HG03575 (cell line): ENCODE measurements around the gene CEND1.

Source experiments
- ATAC-seq: cut with Tn5 transposase; IDR thresholded peaks from one replicate; pipeline ENCODE4 v1.9.1; 2021; ENCODE audit not compliant: unreplicated experiment, insufficient number of reproducible peaks, low FRiP score; ENCODE audit errors: extremely low read depth

The CEND1 gene

DNA sequence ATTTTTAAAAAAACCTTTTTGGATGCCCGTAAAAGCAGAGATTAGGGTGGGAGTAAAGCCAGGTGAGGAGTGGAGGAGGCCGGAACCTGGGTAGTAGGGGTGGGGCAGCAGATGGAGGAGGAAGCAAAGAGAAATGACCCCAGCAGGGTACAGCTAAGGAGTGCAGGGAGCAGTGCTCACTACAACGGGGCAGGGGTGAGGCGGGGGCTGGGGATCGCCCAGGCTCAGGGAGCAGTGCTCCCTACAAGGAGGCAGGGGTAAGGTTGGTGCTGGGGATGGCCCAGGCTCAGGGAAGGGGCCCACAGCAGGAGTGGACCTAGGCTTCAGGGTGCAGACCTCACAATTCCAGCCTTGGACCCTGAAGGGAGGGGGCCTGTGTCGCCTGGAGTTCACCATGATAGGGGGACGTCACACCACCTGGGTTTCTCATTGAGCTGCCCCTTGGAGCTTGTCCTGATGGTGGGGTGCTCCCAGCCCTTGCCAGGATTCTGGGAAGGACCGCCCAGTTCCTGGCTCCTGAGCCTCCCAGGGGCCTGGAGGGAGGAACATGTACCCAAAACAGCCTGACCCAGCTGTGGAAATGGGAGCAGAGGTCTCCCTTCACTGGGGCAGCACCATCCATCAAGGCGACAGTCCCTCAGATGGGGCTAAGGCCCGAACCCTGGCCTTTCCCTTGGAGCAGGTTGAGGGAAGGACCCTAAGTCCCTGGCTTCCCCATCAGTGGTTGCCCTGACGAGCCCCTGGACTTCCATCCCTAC, 26.0 kb upstream of the CEND1 start:
- ATAC-seq: no peak

DNA sequence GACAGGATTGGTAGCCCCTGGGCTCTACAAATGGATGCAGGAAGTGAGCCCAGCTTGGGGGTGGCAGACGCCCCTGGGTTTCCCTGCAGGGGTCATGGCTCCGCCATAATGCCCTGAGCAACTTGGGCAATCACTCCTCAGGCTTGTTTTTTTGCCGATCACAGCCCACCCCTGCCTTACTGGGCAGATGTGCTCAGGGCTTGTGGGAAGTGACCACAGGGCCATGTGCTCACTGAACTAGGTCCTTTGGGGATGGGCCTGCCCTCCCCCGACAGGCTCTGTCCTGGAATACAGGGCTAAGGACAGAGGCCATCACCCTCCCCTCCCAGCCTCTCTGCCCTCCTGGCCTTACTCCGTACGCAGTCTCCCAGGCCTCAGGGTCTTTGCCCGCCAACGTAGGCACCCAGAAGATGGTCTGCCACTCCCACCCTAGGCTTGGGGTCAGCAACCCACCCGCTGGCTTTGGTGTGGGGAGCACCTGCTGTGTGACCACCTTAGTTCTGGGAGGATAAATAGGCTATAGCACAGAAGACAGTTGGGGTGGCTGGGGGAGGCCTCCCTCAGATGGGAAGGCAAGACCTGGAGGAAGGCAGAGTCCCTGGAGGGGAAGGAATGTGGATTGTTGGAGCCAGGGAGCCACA, 23.7 kb upstream of the CEND1 start:
- no peak for ATAC-seq

DNA sequence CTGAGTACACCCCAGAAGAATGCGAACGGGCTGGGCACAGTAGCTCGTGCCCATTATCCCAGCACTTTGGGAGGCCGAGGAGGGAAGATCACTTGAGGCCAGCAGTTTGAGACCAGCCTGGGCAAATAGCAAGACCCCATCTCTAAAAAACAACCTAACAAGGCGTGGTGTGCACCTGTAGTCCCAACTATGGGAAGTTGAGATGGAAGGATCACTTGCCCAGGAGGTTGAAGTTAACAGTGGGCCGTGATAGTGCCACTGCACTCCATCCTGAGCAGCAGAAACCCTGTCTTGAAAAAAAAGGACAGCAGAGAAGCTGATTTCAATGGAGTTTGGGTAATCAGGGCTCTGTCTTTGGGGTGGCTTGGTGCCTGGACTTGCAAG, 23.2 kb upstream of the CEND1 start:
- ATAC-seq: no peak

DNA sequence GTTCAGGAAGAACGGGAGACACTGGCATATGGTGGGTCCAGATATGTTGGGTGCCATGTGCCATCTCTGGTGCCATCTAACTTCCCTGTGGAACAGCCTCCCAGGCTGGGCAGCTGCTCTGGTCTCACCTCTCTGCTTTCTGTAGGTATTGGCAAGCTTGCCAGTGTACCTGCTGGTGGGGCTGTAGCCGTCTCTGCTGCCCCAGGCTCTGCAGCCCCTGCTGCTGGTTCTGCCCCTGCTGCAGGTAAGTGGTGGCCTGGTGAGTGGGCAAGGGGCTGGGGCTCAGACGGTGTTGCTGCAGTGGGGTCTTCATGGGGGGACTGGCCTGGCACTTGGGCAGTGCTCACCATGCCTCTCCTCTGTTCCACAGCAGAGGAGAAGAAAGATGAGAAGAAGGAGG, 22.5 kb upstream of the CEND1 start:
- no peak for ATAC-seq

DNA sequence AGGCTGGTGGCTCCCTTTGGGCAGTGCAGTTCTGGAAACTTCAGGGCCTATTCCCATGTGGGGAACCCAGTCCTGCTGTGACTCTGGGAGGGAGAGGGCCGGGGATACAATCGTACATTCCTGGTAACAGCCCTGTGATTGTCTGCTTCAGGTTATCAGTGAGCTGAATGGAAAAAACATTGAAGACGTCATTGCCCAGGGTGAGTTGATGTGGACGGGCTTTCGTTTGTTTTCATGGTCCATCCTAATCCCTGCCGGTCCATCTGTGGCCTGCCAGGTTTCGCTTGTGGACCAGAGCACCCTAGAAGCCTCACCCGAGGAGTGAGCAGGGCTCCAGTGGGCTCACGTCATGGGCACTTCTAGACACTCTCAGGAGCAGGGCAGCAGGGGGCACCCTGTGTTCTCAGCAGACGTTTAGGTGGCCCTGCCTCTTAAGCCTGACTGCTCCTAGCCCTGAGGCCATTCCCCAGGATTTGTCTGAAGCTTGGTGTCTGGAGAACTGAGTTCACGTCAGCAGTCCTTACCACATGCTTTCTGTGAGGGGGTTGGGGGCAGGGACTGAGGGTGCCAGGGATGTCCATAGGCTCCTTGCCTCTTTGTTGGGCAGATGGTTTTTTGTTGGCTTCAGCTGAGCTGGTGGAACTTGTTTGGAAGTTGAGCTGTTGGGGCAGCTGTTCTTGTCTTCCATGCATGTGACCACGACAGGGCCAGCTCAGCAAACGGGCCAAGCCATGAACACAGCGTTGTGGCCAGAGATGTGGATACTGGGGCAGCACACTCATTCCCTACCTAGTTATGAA, 21.8 kb upstream of the CEND1 start:
- no peak for ATAC-seq

DNA sequence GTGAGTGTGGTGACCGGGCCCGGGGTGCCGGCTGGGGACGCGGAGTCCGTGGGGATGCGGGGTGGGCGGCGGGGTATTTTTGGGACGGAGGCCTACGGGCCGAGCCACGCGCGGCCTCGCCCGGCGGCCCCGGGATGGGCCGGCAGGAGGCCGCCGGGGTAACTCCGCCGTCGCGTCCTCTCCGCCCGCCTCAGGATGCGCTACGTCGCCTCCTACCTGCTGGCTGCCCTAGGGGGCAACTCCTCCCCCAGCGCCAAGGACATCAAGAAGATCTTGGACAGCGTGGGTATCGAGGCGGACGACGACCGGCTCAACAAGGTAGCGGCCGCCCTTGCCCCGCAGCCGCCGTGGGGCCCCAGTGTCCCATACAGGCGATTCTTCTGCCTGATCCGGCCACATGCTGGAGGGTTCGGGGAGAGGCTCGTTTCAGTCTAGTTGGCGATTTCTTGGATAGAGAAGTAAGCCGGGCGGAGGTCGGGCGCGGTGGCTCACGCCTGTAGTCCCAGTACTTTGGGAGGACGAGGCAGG, 20.2 kb upstream of the CEND1 start:
- no peak for ATAC-seq

DNA sequence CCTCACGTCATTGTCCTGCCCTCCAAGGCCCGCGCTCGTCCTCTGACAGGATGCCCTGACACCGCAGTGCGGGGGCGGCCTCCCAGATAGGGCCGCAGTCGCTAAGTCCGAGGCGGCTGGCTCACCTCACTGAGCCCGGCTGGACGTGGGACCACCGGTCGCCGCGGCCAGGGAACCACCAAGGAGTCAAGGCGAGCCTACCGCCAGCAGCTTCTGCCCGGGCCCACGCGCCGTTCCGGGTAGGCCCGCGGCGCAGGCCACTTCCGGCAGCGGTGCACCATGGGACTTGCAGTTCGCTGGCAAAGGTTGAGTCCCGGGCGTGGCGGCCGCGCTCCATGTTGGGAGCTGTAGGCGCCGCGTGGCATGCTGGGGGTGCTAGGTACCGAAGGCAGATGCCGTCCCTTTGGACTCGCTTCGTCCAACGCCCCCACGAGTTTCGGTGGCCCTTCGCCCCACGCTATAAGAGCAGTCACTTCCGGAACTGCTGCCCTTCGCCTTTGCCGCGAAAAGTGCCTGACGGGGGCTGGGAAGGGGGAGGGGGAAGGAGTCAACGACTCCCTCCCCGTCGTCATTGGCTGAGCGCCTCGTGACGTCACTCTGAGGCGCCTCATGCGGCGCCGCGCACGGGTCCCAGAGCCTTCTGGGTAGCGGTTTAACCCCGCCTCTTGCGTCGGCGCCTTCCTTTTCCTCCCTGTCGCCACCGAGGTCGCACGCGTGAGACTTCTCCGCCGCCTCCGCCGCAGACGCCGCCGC, 19.6 kb upstream of the CEND1 start, which contains the start of gene RPLP2:
TSS of gene RPLP2 (plus strand) at position 681 of the 753 bp plus-strand sequence. CDS start 268 bp downstream, outside the sequence.
- peak; percentile 38 for ATAC-seq

DNA sequence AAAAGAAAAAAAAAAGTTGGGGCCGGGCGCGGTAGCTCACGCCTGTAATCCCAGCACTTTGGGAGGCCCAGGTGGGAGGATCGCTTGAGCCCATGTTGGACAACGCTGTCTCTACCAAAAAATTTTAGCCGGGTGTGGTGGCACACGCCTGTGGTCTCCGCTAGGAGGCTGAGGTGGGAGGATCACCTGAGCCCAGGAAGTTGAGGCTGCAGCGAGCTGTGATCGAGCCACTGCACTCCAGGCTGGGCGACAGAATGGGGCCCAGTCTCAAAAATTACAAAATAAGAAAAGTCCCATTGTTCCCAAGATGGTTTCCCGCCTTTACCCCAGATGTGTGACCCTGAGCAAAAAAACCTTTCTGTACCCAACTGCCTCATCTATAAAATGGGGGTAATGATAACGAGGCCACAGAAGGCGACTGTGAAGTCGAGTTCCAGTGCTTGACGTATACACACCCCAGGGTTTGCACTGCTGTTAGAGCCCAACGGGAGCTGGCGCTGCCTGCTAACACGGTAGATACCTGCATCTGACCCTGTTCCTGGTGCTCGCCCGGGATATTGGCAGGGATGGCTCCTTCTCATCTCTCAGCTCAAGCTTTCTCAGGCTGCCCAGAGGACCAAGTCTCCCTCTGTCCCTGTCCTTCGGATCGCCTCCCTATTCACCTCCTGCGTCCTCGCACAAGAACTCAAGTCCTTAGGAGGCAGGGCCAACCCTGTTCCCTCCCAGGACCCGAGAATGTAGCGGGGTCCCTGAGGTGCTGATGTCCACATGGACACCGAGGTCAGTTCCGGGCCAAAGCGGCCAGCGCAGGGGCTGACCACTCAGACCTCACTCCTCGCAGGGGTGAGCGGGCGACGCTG, 18.8 kb upstream of the CEND1 start:
- no peak for ATAC-seq

DNA sequence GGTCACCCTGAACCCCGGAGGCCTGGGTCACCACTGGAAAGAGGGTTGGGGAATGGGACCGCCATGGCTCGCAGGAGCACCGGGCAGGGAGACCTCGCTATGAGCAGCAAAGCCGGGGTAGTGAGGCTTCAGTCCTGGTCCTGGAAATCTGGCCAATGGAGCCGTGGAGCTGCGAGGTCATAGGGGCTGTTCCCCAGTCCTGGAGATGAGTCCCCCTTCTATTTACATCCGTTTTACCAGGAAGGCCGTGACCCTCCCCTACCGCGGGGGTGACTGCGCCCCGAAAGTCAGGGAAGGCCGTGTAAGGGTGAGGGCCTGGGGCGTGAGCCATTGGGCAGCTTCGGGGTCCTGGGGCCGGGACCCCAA, 14.7 kb upstream of the CEND1 start:
- no peak for ATAC-seq

DNA sequence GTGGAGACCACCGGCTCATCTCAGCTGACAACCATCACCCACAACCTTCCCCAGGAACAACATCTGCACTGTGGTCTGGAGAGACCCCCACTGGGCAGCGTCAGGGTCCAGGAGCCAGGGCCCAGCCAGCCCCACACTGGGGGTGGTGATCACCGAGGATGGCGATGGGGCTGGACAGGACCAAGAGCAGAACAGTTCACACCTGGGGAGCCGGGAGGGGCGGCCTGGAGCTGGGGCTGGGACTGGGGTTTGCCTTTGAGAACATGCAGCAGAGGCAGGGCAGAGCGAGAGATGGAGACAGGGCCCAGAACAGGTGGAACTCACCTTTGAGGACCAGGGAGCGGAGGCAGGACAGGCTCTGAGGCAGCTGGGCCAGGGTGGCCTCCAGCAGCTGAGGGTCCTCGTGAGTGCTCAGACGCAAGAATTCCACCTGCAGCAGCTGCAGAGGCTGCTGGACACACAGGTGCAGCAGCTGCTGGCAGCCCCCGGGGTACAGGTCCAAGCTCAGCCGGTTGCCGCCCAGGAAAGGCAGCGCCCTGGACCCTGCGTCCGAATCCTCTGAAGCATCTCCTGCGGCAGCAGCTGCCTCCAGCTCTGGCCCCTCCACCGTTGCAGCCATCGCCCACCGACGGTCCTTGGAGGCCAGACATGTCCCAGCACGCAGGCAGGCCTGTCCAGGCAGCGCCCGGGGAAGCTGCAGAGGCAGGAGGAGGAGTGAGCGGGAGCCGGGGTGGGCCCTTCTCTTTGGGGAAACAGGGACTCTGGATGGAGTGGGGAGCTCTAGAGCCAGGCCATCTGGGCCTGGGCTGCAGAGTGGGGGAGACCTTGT, 14.1 kb upstream of the CEND1 start:
- no peak for ATAC-seq

DNA sequence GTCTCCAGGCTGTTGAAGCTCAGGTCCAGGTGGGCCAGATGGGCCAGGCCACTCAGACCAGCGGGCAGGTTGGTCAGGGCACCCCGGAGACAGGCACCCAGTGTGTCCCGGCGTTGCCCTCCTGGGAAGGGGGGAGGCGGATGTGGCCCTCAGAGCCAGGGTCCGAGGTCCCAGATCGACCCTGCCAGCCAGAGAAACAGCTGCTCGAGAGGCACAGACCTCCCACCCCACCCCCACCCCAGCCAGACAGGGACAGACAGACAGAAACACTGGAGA, 13.5 kb upstream of the CEND1 start:
- no peak for ATAC-seq

DNA sequence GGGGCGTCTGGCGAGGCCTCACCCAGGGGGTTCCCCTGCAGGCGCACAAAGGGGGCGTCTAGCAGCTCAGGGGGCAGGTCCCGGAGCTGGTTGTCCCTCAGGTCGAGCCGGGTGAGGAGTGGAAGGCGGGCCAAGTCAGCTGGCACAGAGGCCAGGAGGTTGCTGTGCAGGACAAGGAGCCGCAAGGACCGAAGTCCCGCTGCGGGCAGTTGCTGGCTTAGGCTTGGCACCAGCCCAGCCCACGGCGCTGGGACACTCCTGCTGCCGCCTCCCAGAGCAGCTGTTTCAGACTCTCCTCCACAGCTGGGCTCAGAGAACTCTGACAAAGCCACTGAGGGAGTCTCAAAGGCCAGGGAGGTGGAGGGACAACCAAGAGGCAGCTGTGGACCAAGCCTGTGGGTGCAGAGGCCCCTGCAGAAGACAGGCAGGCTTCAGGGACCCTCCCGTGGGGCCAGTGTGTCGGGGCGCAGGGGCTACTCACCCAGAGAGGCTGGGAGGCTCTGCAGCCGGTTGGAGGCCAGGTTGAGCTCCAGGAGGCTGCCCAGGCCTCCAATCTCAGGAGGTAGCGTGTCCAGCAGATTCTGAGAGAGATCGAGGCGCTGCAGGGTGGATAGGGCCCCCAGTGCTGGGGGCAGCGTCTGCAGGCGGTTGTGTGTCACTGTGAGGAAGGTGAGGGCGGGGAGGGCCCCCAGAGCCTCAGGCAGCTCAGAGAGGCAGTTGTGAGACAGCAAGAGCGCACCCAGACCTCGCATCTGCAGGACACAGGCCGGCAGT, 13.0 kb upstream of the CEND1 start:
- no peak for ATAC-seq

DNA sequence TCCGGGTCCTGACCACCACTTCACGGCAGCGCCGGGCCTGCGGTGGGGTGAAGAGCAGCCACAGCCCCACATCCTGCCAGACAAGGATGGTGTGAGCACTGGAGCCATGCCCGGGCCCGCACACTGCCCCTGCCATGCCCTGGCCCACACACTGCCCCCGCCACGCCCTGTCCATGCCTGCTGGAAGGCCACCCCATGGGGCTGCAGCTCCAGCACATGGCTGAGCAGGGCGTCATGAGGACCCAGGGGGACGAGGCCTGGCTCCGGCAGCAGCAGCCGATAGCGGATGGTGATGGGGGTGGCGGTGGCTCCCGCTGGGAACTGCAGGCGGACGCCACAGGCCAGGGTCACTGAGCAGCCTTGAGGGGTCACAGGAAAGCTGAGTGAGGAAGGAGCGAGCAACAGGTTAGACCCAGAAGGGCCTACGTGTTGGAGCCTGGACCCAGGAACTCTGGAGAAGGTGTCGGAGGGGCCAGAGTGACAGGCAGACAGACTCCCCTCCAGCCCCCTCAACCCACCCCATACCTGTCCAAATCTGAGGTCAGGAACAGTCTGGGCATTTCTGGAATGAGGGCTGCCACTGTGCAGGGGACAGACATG, 12.2 kb upstream of the CEND1 start:
- ATAC-seq: no peak

DNA sequence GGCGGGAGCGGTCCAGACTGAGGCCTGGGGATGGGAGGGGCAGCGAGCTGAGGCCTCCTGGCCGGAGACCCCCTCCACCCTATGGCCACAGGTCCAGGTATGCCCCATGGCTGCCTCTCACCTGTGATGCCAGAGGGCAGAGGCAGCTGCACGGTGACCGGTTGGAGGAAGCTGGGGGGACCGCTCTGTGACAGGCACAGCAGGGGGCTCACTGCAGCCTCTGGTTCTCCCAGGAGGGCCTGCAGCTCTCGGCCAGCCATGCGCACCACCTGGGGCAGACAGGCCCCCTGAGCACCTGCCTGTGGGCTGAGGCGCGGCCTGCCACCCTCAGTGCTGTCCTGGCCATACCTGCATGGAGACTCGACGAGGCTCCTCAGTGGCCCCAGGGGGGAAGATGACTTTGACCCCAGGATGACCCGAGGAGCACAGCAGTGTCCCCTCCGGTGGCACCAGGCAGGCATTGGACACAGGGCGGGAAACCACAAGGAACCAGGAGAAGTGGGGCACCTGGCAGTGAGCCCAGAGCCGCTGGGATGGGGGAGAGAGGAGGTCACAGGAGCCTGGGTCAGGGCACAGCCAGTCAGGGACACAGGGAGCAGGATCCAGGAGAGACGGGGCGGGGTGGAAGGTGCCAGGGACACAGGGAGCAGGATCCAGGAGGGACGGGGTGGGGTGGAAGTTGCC, 11.3 kb upstream of the CEND1 start:
- ATAC-seq: no peak

DNA sequence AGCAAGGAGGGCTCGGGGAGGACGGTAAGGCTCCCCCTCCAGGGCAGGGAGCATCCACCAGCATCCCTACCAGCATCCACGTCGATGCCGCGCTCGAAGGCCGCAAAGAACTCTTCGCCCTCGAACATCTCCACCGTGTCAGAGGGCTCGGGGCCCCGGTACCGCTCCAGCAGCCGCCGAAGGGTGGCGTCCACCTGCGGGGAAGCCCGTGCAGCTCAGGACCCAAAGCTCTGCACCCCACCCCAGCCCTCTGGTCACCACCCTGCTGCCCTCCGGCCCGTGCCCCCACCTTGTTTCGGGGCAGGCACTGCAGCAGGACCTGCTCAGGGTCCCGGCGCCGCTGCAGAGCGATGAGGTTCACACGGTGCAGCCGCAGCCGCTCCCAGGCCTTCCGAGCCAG, 10.6 kb upstream of the CEND1 start:
- no peak for ATAC-seq

DNA sequence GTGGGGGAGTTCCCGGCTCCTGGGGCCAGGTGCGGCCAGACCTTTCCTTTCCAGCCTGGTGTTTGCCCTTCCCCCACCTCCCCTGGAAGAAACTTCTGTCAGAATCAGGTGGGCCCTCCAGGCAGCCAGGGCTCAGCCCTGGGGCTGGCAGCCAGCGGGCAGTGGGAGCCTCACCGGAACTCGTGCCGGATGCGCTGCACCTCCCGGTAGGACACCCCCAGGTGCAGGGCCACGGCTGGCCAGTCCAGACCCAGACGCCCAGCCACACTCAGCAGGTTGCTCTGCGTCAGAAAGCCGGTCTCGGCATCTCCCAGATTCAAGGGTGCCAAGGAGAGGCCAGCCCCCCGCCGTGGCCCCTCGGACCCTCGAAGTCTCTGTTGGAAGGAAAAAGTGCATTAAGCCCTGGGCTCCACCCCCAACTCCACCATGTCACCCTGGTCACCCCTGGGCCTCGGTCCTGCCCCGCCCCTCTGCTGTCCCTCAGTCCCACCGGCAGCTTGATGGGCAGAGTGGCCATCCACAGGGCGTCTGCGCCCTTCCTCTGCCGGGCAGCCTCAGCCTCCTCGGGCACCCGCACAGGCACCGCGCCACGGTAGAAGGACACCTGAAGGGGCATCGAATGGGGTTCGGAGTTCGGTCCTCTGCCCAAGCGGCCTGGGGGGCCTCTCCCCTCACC, 9.9 kb upstream of the CEND1 start:
- no peak for ATAC-seq
